ENCODE data around the gene UGT2B15.
"Not testable (repeated sequence)": the region's sequence is repeated elsewhere in the genome, so short reads cannot be mapped to it uniquely, and the experiment has no call there.

UGT2B15 gene

DNA sequence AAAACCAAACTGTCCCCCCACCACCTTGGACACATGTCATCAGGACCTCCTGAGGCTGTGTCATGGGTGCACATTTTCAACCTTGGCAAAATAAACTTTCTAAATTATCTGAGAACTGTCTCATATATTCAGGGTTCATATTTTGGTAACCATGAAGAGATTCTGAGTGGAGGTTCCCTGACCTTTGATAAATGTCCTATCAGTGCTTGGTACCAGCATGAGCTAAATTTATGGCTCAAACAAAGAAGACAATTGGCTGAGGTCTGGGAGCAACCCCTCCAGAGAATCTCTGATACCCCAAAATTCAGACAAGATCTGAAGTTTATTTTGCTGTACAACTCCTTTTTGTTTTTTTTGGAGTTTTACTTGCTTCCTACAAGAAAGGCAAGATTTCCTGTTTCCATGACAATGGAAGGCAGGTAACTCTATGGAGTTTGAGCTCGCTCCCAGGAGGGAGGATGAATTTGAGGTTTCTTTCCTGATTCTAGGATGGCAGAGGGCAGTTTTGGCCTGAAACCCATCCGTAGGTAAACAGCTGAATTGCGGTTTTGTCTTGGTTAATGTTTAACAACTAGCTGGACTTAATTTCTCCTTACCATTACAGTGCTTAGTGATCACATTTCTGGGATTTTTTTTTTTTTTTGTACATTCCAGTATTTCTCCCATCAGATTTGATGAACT, 14.5 kb downstream of the UGT2B15 start:
- no peak for DNase-seq (ENCODE audit: low read depth)

DNA sequence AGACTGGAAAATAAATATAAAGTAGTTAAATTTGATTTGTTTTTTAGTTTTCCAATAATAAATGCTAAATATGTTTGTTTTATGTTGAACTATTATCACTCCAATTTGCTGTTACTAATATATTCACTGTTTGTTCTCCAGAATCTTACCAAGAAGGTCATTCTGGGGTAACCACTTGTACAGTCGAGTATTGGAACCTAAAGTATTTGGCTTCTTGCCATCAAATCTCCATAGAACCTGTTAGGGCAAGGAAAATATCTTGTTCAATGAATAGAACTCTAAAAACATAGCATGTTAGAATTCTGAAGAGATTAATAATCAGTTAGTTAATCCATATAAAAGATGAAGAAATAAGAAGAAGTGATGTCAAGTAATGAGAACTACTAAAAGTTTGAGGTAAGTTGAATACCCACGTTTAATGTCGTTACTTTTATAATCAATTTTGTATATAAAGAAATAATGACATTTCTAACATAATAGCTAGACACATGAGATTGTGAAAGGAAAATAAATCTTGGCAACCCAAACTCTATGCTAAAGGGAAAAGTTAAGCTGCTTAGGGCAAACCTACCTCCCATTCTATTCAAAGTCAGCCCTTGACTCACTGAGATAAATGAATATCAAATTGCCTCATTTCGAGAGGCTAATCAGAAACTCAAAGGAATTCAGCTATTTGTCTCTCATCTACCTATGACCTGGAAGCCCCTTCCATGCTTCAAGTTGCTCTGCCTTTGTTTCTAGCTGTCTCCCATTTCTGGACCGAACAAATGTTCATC, 15.3 kb downstream of the UGT2B15 start:
- no peak for DNase-seq (ENCODE audit: low read depth)

DNA sequence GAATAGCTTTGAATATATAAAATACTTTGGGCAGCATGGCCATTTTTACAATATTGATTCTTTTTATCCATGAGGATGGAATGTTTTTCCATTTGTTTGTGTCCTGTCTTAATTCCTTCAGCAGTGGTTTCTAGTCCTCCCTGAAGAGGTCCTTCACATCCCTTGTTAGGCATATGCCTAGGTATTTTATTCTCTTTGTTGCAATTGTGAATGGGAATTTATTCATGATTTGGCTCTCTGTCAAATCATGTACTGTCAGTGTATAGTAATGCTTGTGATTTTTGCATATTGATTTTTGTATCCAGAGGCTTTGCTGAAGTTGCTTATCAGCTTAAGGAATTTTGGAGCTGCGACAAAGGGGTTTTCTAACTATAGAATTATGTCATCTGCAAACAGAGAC, 18.5 kb downstream of the UGT2B15 start:
- DNase-seq (ENCODE audit: low read depth): no peak

DNA sequence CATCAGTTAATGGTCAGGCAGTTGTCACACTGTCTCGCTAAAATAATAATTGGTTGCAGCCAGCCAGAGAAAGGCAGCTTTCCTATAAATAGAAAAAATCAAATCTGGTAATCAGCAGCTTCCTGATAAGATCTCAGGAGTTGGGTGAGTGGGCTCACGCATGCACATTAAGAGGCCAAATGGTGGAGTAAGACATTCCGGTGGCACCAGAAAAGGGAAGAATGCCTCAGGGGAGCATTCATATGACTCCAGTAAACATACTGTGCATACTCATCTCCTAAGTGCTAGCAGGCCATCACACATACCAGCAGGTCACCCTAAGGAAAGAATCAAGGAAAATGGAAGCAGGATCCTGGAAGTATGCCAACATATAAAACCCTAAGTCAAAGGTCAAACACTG, 40.1 kb downstream of the UGT2B15 start:
- no peak for DNase-seq (ENCODE audit: low read depth)

DNA sequence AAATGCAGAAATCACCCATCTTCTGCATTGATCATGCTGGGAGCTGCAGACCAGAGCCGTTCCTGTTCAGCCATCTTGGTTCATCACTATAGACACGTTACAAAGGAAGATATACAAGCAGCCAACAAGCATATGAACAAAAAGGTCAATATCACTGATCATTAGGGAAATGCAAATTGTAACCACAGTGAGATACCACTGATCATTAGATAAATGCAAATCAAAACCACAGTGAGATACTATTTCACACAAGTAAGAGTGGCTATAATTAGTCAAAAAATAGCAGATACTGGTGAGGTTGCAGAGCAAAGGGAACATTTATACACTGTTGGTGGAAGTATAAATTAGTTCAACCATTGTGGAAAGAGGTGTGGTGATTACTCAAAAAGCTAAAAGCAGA, 47.7 kb downstream of the UGT2B15 start:
- DNase-seq (ENCODE audit: low read depth): not testable (repeated sequence)

DNA sequence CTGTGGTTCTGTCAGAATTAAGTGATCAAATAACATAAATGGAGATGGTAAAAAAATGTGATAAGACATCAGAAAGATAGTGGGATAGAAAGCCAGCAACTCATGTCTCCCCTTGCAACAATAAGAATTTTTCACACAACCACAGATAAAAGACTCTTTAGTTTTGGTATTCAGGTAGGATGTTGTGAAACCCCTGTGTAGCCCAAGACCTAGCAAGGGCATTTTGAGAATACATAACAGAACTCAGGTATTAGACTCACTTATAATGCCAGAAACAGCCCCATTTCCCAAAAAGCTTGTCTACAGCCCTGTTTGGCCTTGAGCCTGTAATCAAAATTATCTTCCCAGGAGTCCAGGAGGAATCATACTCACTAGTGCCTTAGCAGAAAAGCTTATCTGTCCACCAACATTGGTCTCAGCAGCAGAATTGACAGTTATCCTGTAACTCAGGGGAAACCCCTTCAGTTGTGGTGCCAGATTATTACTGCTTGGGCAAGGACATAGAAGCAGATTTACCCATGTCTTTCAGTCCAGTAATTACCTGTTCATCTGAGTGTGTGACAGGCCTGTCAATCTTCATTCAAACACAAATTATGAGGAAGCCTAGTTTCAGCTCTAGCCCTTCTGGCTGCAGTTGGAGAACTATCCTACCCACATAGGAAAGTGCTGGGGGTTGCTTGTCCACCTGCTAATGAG, 53.3 kb downstream of the UGT2B15 start:
- no peak for DNase-seq (ENCODE audit: low read depth)

DNA sequence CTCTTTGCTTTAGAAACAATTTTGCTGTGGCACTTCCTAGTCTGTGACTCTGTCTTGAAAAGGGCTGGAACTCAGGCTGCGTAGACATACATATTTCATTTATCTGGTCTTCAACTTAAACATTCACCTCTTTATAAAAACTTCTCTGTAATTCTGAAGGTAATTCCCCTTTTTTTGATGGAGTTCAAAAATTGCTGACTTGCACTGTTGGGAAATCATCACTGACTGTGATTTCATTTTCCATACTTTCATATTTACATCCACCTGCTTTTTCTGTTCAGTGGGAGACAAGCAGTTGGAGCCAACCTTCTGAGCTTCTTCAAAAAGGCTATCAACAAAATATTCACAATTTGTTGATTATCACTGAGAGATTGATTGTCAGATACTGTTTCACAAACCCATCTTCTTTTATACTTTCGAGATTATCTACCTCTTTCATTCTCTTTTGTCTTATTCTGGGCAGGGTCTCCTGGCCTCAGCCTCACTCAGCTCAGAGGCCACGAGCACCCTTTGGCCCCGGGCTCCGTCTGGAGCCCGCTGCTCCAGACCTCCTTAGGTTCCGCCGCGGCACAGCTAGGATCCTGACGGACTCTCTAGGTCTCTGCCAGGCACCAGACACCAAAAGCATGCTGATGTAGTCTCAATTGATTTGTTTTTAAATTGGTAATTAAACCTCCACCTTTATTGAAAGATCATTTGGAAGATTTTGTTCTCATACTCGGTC, 54.6 kb downstream of the UGT2B15 start:
- no peak for DNase-seq (ENCODE audit: low read depth)

DNA sequence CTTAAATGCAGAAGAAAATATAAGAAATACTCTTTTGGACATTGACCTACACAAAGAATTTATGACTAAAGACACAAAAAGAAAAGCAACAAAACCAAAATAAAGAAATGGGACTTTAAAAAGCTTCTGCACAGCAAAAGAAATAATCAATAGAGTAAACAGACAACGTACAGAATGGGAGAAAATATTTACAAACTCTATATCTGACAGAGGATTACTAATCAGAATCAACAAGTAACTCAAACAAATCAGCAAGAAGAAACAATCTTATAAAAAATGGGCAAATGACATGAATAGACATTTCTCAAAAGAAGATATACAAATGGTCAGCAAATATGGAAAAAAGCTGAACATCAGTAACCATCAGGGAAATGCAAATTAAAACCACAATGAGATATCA, 56.7 kb downstream of the UGT2B15 start:
- no peak for DNase-seq (ENCODE audit: low read depth)

DNA sequence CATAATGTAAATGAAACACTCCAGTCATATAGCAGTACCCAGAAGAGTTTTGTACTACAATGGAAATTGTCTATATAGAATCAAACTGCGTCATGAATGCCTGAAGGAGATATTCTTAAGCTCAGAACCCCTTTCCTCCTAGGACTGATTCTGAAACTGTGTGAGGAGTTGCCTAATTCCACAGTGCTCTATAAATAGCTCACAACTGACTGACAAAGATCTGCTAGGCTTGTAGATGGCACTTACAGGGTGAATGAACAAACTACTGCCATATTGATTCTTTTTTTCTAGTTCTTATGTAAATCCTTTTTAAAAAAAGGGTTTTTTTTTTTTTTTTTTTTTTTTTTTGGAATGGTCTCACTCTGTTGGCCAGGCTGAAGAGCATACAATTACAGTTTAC, 64.2 kb downstream of the UGT2B15 start:
- no peak for DNase-seq (ENCODE audit: low read depth)

DNA sequence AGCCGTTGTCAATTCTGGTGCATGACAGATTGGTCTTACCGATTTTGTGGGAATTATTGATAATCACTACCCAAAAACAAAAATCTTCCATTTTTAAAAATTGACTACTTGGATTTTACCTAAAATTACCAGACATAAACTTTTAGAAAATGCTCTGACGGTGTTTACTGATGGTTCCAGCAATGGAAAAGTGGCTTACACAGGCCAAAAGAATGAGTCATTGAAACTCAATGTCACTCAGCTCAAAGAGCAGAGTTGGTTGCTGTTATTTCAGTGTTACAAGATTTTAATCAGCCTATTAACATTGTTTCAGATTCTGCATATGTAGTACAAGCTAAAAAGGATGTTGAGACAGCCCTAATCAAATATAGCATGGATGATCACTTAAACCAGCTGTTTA, 71.3 kb downstream of the UGT2B15 start:
- no peak for DNase-seq (ENCODE audit: low read depth)

DNA sequence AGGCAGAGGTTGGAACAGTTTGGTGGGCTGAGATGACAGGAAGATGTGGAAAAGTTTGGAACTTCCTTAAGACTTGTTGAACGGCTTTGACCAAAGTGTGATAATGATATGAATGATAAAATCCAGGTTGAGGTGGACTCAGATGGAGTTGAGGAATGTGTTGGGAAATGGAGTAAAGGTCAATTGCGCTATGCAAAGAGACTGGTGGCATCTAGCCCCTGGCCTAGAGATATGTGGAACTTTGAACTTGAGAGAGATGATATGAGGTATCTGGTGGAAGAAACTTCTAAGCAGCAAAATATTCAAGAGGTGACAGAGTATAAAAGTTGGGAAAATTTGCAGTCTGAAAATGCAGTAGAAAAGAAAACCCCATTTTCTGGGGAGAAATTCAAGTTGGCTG, 73.0 kb downstream of the UGT2B15 start:
- DNase-seq (ENCODE audit: low read depth): no peak
